ENCODE results near the gene ATXN1. TPM values are rescaled to one million over a fixed set of nuclear protein-coding genes. Genes with fewer than 3 reads are reported as not detected.

The ATXN1 gene
- total and polyA plus RNA-seq, 2 of the 13 experiments (the other 11 are each of a cell fraction or from before 2014, with no cell fraction given), result 20.7 to 39.5 TPM

- no peak for TF ChIP-seq ZNF749 (CRISPR knock-in tag; IDR thresholded peaks at IDR 0.05; ENCODE audit: borderline replicate concordance)
- no peak for TF ChIP-seq ZNF296 (CRISPR knock-in tag; conservative IDR thresholded peaks at IDR 0.05)
- peak; percentile 66 for TF ChIP-seq SNAPC2 (CRISPR knock-in tag; IDR thresholded peaks at IDR 0.05)
- TF ChIP-seq ZNF607 (CRISPR knock-in tag; IDR thresholded peaks at IDR 0.05; ENCODE audit: borderline replicate concordance), result peak; percentile 86
- TF ChIP-seq CCDC6 (CRISPR knock-in tag; IDR thresholded peaks at IDR 0.05), result no peak
- no peak for TF ChIP-seq SP1 (IDR thresholded peaks at IDR 0.05)
- peak; percentile 22; the same call in 1 of the 2 replicates for TF ChIP-seq SP1 (CRISPR knock-in tag; IDR thresholded peaks at IDR 0.05)
- no peak for TF ChIP-seq ZNF354B (CRISPR knock-in tag; IDR thresholded peaks at IDR 0.05)
- 0 out of 2 replicates have a peak, but pooled peaks have one; percentile 57 for TF ChIP-seq ZC3H13 (CRISPR knock-in tag; IDR thresholded peaks at IDR 0.05)
- peak; percentile 52; the same call in 1 of the 2 replicates for TF ChIP-seq FOXK1 (CRISPR knock-in tag; IDR thresholded peaks at IDR 0.05; ENCODE audit: borderline replicate concordance, low read depth)
- peak; percentile 97 for TF ChIP-seq KMT2A (CRISPR knock-in tag; IDR thresholded peaks at IDR 0.05)
- peak; percentile 5; the same call in 1 of the 2 replicates for TF ChIP-seq TEF (CRISPR knock-in tag; IDR thresholded peaks at IDR 0.05)
- 0 out of 2 replicates have a peak, but pooled peaks have one; percentile 26 for TF ChIP-seq ZNF331 (CRISPR knock-in tag; IDR thresholded peaks at IDR 0.05)
- peak; percentile 81 for TF ChIP-seq MXD1 (CRISPR knock-in tag; IDR thresholded peaks at IDR 0.05)
- no peak for TF ChIP-seq BHLHE40 (IDR thresholded peaks at IDR 0.05; ENCODE audit: low read length)
- peak; percentile 87 for TF ChIP-seq AGO1 (IDR thresholded peaks at IDR 0.05; ENCODE audit: low read depth, low read length, poor library complexity, severe bottlenecking)
- TF ChIP-seq NCOA2 (CRISPR knock-in tag; IDR thresholded peaks at IDR 0.05), result no peak
- peak; percentile 94 for TF ChIP-seq HMGXB4 (CRISPR knock-in tag; IDR thresholded peaks at IDR 0.05; ENCODE audit: borderline replicate concordance in 1 of 2, low read depth in 1 of 2)
- TF ChIP-seq ZNF841 (CRISPR knock-in tag; IDR thresholded peaks at IDR 0.05; ENCODE audit: borderline replicate concordance), result no peak; the same call in none of the 2 replicates
- TF ChIP-seq ZNF33A (CRISPR knock-in tag; IDR thresholded peaks at IDR 0.05; ENCODE audit: borderline replicate concordance), result peak; percentile 83; the same call in 1 of the 2 replicates
- peak; percentile 68 for TF ChIP-seq ZNF850 (CRISPR knock-in tag; conservative IDR thresholded peaks at IDR 0.05)
- peak; percentile 26; the same call in 1 of the 2 replicates for TF ChIP-seq ZNF772 (CRISPR knock-in tag; IDR thresholded peaks at IDR 0.05)
- TF ChIP-seq FOSL2 (CRISPR knock-in tag; IDR thresholded peaks at IDR 0.05), result peak; percentile 77
- peak; percentile 78 for TF ChIP-seq SRSF1 (optimal IDR thresholded peaks at IDR 0.05; ENCODE audit: low read depth, low read length)
- TF ChIP-seq SPEN (CRISPR knock-in tag; IDR thresholded peaks at IDR 0.05; ENCODE audit: low read depth), result peak; percentile 70; the same call in 1 of the 2 replicates
- peak; percentile 80; the same call in 1 of the 2 replicates for TF ChIP-seq EEA1 (CRISPR knock-in tag; IDR thresholded peaks at IDR 0.05; ENCODE audit: borderline replicate concordance)
Measured at GRCh38 chr6:16759646-16760515, 1.4 kb downstream of the ATXN1 start (continued).
